Vagina (tissue), 2 donors: ENCODE measurements around the gene RUNX2. TPM values are rescaled to one million over a fixed set of nuclear protein-coding genes. Genes with fewer than 3 reads are reported as not detected.
A peak's percentile ranks its signal among the peaks of the same experiment; 100 is the strongest.

ENCODE experiments used
- DNase-seq, 2 donors: peaks; one replicate each; pipeline ENCODE4 v3.0.0-alpha.2; 2017; ENCODE audit errors: extremely low spot score in 2 of 2
- H3K27ac ChIP-seq: fragments of 200-600 bp; sonication (generic); one replicate; pipeline ENCODE4 v1.5.1; 2019
- H3K27me3 ChIP-seq: fragments of 200-600 bp; sonication (generic); one replicate; pipeline ENCODE4 v1.5.1; 2019
- H3K36me3 ChIP-seq, 2 donors: fragments of 200-600 bp; sonication (generic); one replicate each; pipeline ENCODE4 v1.5.1; 2017 to 2019
- H3K4me1 ChIP-seq: fragments of 200-600 bp; sonication (generic); one replicate; pipeline ENCODE4 v1.5.1; 2019
- H3K4me3 ChIP-seq, 2 donors: fragments of 200-600 bp; sonication (generic); 1 replicate in 1 of 2; 2 replicates in 1 of 2; pipeline ENCODE4 v1.5.1; 2016 to 2019
- H3K9me3 ChIP-seq: fragments of 200-600 bp; sonication (generic); one replicate; pipeline ENCODE4 v1.5.1; 2019
- CTCF ChIP-seq, 3 experiments: fragments of 450-650 bp in 2 of 3; fragments of 200-600 bp in 1 of 3; sonication (generic) in 1 of 3; IDR thresholded peaks; one replicate each; pipeline ENCODE4 v1.5.1; 2017 to 2019; ENCODE audit warnings: antibody characterized with exemption in 3 of 3, mild to moderate bottlenecking in 2 of 3, moderate library complexity in 2 of 3
- POLR2A ChIP-seq, 2 donors: fragments of 450-650 bp; IDR thresholded peaks; one replicate each; pipeline ENCODE4 v1.6.1; 2017; ENCODE audit warnings: antibody characterized with exemption in 2 of 2, mild to moderate bottlenecking in 2 of 2, moderate library complexity in 2 of 2
- POLR2AphosphoS5 ChIP-seq, 2 donors: sonication (generic); formaldehyde crosslinking; IDR thresholded peaks; one replicate each; pipeline ENCODE4 v1.9.0; 2017; ENCODE audit warnings: antibody characterized with exemption in 2 of 2, mild to moderate bottlenecking in 2 of 2, low read depth in 1 of 2; ENCODE audit not compliant: insufficient read depth in 1 of 2
- intact Hi-C: fragments of 100-400 bp; cut with DNase I; formaldehyde crosslinking; loops from one replicate; pipeline ENCODE4 v1.15.1; 2023
- total RNA-seq: library from RNA; depleted of rRNA; stranded (reverse); fragments of >200 nt; gene quantifications from one replicate; pipeline ENCODE4 v1.2.3, GENCODE V29; 2016

The RUNX2 gene
- total RNA-seq, 1 donor from 2014 or later = 13.0 TPM

DNA sequence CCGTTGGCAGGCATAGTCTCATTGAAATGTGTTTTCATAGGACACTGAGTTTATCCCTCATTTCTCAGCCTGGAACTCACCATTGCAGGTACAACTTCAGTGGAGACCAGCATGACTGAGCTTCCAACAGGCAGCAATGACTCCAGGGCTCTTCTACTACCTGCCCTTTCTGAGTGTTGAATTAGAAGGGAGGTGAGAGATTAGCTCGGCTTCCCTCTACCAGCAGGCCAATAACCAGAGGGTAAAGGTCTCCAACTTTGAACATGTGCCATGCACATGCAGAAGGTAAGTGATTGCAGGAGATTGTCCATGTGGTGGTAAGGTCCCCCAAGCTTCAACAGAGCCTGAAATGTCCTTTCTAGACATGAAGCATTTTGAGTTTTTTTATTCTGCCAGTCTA lies 283.4 kb downstream of the RUNX2 start:
- H3K27ac ChIP-seq = no peak overlapping the region
- H3K27me3 ChIP-seq = no peaks in the 10 kb centered on the region
- DNase-seq = no peak
- no peaks in the 10 kb centered on the region for H3K36me3 ChIP-seq
- no peak overlapping the region for H3K4me3 ChIP-seq
- H3K9me3 ChIP-seq = no peaks in the 10 kb centered on the region
- TF ChIP-seq POLR2AphosphoS5 (IDR thresholded peaks at IDR 0.05; ENCODE audit: insufficient read depth in 1 of 2, low read depth in 1 of 2) (no peak), CTCF (IDR thresholded peaks at IDR 0.05) (no peak), POLR2A (IDR thresholded peaks at IDR 0.05) (no peak)
- H3K4me1 ChIP-seq = peaks cover 8% of the 10 kb centered on the region
- intact Hi-C loops = no loop called here

- intact Hi-C loops = no loop called here
- H3K9me3 ChIP-seq = no peaks in the 10 kb centered on the region
- no peaks in the 10 kb centered on the region for H3K4me1 ChIP-seq
Observed at GRCh38 chr6:45613656-45614055, 285.5 kb downstream of the RUNX2 start.

GRCh38 chr6:45614488-45615285 lies 286.6 kb downstream of the RUNX2 start:
- Histone ChIP-seq H3K36me3 (no peaks in the 10 kb centered on the region), H3K9me3 (no peaks in the 10 kb centered on the region), H3K4me3 (no peak overlapping the region), H3K27me3 (no peaks in the 10 kb centered on the region), H3K4me1 (no peaks in the 10 kb centered on the region), H3K27ac (no peak overlapping the region)
- intact Hi-C loops = no loop called here
- TF ChIP-seq CTCF (IDR thresholded peaks at IDR 0.05) (no peak), POLR2A (IDR thresholded peaks at IDR 0.05) (no peak), POLR2AphosphoS5 (IDR thresholded peaks at IDR 0.05; ENCODE audit: insufficient read depth in 1 of 2, low read depth in 1 of 2) (no peak)
- DNase-seq = no peak

More at GRCh38 chr6:45613656-45614055, 285.5 kb downstream of the RUNX2 start:
- H3K4me3 ChIP-seq = no peak overlapping the region
- TF ChIP-seq POLR2A (IDR thresholded peaks at IDR 0.05) (no peak), POLR2AphosphoS5 (IDR thresholded peaks at IDR 0.05; ENCODE audit: insufficient read depth in 1 of 2, low read depth in 1 of 2) (peak in 1 of 2 donors; percentile 76)
- H3K27ac ChIP-seq = no peak overlapping the region
- H3K27me3 ChIP-seq = no peaks in the 10 kb centered on the region
- DNase-seq = peak in 1 of 2 donors; percentile 86
- no peaks in the 10 kb centered on the region for H3K36me3 ChIP-seq

DNA sequence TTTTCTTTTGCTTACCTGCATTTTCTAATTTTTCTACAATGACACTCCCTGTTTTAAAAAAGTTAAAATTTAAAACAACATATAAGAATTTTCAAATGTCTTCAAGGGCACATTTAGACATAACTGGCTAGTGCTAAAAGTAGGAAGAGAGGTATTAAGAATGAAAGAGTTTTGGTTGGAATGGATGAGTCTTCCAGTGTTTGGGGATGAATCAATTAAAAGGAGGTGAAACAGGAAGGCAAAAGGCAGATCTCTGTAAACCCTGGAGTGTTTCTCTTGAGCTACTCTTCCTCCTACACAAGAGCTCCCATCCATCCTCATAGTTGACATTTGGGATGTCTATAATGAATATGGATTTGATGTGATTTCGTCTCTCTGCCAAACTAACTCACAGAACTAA lies 288.1 kb downstream of the RUNX2 start:
- Histone ChIP-seq H3K4me3 (no peak overlapping the region), H3K27me3 (no peaks in the 10 kb centered on the region), H3K9me3 (no peaks in the 10 kb centered on the region), H3K4me1 (no peaks in the 10 kb centered on the region), H3K27ac (no peak overlapping the region), H3K36me3 (no peaks in the 10 kb centered on the region)
- TF ChIP-seq CTCF (IDR thresholded peaks at IDR 0.05) (no peak), POLR2AphosphoS5 (IDR thresholded peaks at IDR 0.05; ENCODE audit: insufficient read depth in 1 of 2, low read depth in 1 of 2) (no peak), POLR2A (IDR thresholded peaks at IDR 0.05) (no peak)
- DNase-seq = no peak
- intact Hi-C loops = no loop called here

DNA sequence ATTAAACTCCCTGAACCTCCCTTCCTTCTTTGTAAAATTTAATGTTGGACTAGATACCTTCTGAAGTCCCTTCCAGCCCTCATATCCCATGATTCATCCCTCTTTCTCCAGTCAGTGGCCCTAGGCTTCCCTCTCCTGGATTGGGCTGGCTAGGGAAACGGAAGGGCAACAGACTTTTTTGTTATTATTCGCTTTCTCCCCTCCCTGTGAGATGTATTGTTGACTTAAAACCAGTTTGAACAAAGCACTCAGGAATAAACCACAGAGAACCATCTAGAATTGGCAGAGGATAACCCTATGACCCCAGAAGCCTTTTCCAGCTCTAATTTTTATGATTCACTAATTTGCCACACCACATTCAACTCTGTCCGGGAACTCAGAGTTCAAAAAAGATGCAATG lies 289.3 kb downstream of the RUNX2 start:
- H3K4me3 ChIP-seq = no peak overlapping the region
- DNase-seq = no peak
- no peaks in the 10 kb centered on the region for H3K36me3 ChIP-seq
- TF ChIP-seq CTCF (IDR thresholded peaks at IDR 0.05) (no peak), POLR2AphosphoS5 (IDR thresholded peaks at IDR 0.05; ENCODE audit: insufficient read depth in 1 of 2, low read depth in 1 of 2) (no peak), POLR2A (IDR thresholded peaks at IDR 0.05) (no peak)
- no peak overlapping the region for H3K27ac ChIP-seq
- intact Hi-C loops = no loop called here
- no peaks in the 10 kb centered on the region for H3K9me3 ChIP-seq
- no peaks in the 10 kb centered on the region for H3K27me3 ChIP-seq
- H3K4me1 ChIP-seq = no peaks in the 10 kb centered on the region
